HG02973 (cell line): ENCODE measurements around the gene APOL4.
"Not testable (repeated sequence)": the region's sequence is repeated elsewhere in the genome, so short reads cannot be mapped to it uniquely, and the experiment has no call there.

Experiments used
- ATAC-seq: cut with Tn5 transposase; IDR thresholded peaks from one replicate; pipeline ENCODE4 v1.9.1; 2021; ENCODE audit warnings: moderate library complexity; ENCODE audit not compliant: unreplicated experiment

APOL4 gene, protein sequence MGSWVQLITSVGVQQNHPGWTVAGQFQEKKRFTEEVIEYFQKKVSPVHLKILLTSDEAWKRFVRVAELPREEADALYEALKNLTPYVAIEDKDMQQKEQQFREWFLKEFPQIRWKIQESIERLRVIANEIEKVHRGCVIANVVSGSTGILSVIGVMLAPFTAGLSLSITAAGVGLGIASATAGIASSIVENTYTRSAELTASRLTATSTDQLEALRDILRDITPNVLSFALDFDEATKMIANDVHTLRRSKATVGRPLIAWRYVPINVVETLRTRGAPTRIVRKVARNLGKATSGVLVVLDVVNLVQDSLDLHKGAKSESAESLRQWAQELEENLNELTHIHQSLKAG

GRCh38 chr22:36201630-36202319, at the start of gene APOL4:
Gene APOL4 (minus strand): TSS chr22:36201809. CDS start chr22:36201734, 75 bp downstream.
- no peak for ATAC-seq

DNA sequence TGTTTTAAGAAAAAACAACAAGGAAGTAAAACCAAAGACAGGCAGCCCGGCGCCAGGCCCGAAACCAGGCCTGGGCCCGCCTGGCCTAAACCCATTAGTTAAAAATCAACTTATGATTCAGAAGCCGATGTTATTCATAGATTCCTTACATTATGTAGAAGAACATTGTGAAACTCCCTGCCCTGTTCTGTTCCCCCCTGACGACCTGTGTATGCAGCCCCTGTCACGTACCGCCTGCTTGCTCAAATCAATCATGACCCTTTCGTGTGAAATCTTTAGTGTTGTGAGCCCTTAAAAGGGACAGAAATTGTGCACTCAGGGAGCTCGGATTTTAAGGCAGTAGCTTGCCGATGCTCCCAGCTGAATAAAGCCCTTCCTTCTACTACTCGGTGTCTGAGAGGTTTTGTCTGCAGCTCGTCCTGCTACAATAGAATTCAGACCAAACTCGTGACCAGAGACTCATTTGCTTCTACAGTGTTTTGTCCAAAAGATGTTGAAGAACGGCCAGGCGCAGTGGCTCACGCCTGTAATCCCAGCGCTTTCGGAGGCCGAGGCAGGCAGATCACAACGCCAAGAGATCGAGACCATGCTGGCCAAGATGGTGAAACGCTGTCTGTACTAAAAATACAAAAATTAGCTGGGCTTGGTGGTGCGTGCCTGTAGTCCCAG, 48.8 kb upstream of the APOL4 start:
- not testable (repeated sequence) for ATAC-seq

GRCh38 chr22:36249160-36249559, 47.6 kb upstream of the APOL4 start:
- ATAC-seq, result no peak

DNA sequence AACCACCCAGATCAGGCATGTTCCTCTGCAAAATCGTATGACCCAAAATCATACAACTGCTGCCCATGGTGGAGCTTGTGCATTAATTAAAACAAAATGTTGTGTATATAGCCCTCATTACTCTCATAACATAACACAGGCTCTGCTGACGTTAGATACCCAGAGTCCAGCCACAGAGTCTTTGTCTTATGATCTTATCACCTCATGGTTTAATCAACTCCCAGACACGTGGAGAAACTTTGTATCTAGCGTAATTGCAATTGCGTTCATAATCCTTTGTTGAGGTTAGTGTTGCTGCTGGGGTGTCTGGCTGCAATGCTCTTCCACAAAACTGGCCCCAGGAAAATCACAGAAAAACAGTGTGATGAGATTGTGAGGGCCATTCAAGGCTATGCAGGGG, 46.3 kb upstream of the APOL4 start:
- ATAC-seq, result no peak

- no peak for ATAC-seq
Observed at GRCh38 chr22:36246718-36247117, 45.1 kb upstream of the APOL4 start.

- ATAC-seq, result no peak
Observed at GRCh38 chr22:36245805-36246356, 44.3 kb upstream of the APOL4 start.

GRCh38 chr22:36244522-36245391, 43.1 kb upstream of the APOL4 start:
- no peak for ATAC-seq

GRCh38 chr22:36243986-36244385, 42.4 kb upstream of the APOL4 start:
- ATAC-seq, result no peak

DNA sequence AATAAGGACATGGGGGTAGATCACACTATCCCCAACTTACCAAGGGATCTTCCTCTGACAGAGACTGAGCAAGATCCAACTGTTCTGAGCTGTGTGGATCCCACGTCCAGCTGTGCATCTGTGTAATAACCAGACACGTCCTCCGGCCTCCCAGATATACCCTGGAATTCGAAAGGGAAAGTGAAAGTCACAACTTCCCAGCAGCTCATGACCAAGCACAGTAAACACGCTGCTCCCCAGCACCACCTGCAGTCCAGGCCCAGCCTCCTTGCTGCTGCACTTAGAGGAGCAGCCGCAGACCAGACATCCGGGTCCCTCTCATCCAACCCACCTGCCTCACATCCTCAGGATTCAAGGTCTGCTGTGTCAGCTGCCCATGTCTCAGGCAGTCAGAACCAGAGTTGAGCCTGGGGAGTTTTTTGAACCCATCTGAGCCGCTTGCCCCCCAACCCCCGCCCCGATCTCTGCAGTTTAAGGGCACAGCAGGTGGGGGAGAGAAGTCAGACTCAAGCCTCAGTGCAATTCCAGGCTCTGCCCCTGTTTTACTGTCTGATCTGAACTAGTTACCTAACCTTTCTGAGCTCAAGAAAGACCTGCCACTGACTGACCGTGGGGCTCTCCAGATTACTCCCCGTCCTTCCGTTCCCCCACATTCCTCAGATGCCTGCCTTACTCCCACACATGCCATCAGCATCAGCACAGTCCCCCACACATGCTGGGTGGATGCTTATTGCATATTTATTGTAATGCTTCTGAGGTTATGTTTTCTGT, 38.0 kb upstream of the APOL4 start, which contains the start of gene APOL2:
APOL2 (minus strand) TSS at position 127 of the 771 bp plus-strand sequence. CDS start 6,365 bp downstream, outside the sequence.
- ATAC-seq, result peak; percentile 86

GRCh38 chr22:36239150-36239400, 37.5 kb upstream of the APOL4 start:
- ATAC-seq, result peak; percentile 2

GRCh38 chr22:36238373-36239149, 37.0 kb upstream of the APOL4 start:
- no peak for ATAC-seq

GRCh38 chr22:36237462-36238372, 36.1 kb upstream of the APOL4 start:
- no peak for ATAC-seq

GRCh38 chr22:36236388-36237319, 35.0 kb upstream of the APOL4 start:
- no peak for ATAC-seq

GRCh38 chr22:36235585-36235984, 34.0 kb upstream of the APOL4 start:
- ATAC-seq, result no peak

GRCh38 chr22:36234919-36235318, 33.3 kb upstream of the APOL4 start:
- ATAC-seq, result no peak

GRCh38 chr22:36234213-36234612, 32.6 kb upstream of the APOL4 start:
- no peak for ATAC-seq

GRCh38 chr22:36233796-36234195, 32.2 kb upstream of the APOL4 start:
- ATAC-seq, result no peak
